Measurements from ENCODE around the gene HIPK2.

Gene HIPK2

GRCh38 chr7:139784648-139785047 lies 6.8 kb upstream of the HIPK2 start:
- no peak for TF ChIP-seq CTCF (conservative IDR thresholded peaks at IDR 0.05; ENCODE audit: low read depth)
- ChIA-PET POLR2A (ENCODE audit: low non-redundant PET) (no interaction called here), CTCF (interaction anchor here (0.6 kb wide), 1 partner anchor 470 kb away, joined by 4 read pairs; no protein-coding TSS in a partner anchor)
- peak; percentile 26 for DNase-seq (ENCODE audit: low spot score)
- H3K27ac ChIP-seq, result no peak overlapping the region

DNA sequence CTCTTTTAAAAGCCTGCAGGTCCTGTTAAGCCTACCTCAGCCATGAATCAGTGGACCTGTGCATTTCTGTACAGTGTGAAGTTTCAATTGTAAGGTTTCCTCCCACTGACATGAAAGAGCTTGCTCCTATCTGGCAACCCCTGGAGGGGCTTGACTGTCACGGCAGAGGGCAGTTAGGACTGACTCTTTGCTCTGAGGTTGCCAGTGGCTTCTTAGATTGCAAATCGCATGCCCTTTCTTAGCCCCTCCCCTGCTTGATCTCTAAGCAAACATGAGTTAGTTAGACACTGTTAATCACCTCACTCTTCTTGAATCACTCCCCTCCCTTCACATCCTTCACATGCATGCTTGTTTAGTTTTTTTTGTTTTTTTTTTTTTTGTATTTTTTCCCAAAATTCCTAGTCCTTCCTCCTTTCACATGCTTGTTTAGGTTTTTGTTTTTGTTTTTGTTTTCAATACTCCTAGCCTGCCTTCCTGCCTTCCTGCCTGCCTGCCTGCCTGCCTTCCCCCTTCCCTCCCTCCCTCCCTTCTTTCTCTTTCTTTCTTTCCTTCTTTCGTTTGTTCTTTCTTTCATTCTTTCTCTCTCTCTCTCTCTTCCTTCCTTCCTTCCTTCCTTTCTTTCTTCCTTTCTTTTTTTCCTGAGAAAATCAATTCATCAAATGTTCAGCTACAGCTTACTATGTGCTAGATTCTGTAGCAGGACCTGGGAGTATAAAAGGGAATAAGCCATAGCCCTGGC lies 6.0 kb upstream of the HIPK2 start:
- DNase-seq (ENCODE audit: low spot score), result peak; percentile 49
- ChIA-PET CTCF (interaction anchor here (0.6 kb wide), 1 partner anchor 470 kb away, joined by 4 read pairs; no protein-coding TSS in a partner anchor), POLR2A (ENCODE audit: low non-redundant PET) (no interaction called here)
- no peak for TF ChIP-seq CTCF (conservative IDR thresholded peaks at IDR 0.05; ENCODE audit: low read depth)
- peak overlapping the region; percentile 36; the same call in 1 of the 2 replicates for H3K27ac ChIP-seq

- no peak overlapping the region for H3K27ac ChIP-seq
- CTCF ChIA-PET, result no interaction called here
- DNase-seq (ENCODE audit: low spot score), result no peak
- TF ChIP-seq CTCF (conservative IDR thresholded peaks at IDR 0.05; ENCODE audit: low read depth), result no peak
- POLR2A ChIA-PET (ENCODE audit: low non-redundant PET), result no interaction called here
Measured at GRCh38 chr7:139782932-139783331, 5.1 kb upstream of the HIPK2 start.

DNA sequence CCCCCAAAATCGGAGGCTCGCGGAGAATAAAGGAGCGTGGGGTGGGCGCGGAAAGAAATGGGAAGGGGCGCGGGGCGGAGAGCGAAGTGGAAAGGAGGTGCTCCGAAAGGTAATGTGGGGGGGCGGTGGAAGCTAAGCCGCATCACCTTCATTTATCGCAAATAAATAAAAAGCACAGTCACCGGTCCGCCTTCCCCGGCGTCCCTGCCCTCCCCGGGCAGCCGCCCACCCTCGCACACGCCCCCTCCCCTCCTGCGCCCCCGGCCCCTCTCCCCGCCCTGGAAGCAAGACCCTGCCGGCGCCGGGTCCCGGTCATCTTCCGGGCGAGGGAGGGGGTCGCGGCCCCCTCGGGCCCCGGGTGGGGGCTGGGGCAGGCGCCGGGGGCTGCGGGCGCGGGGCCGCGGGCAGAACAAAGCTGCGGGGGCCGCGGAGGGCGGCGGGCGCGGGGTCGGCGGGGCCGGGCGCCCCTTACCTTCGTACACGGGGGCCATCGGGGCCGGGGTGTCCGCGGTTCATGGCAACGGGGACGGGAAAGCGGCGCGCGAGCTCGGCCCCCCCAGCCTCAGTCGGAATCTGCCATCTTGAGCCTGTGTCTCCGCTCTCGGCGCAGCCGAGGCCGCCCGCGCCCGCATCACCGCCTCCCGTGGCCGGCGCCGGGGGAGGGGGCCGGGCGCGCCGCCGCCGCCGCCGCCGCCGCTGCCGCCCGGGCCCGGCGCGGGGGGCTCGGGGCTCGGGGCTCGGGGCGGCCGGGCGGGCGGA lies 486 bp downstream of the HIPK2 start:
- POLR2A ChIA-PET (ENCODE audit: low non-redundant PET), result no interaction called here

GRCh38 chr7:139776486-139777132 lies 1.2 kb downstream of the HIPK2 start:
- POLR2A ChIA-PET (ENCODE audit: low non-redundant PET), result no interaction called here
- H3K27ac ChIP-seq, result peak overlapping the region; percentile 96
- DNase-seq (ENCODE audit: low spot score), result peak; percentile 20
- CTCF ChIA-PET, result no interaction called here
- no peak for TF ChIP-seq CTCF (conservative IDR thresholded peaks at IDR 0.05; ENCODE audit: low read depth)

More for the DNA sequence above, 486 bp downstream of the HIPK2 start:
- H3K27ac ChIP-seq, result peak overlapping the region; percentile 96
- DNase-seq (ENCODE audit: low spot score), result peak; percentile 27
- no peak for TF ChIP-seq CTCF (conservative IDR thresholded peaks at IDR 0.05; ENCODE audit: low read depth)
- CTCF ChIA-PET, result no interaction called here

- CTCF ChIA-PET, result no interaction called here
- peak; percentile 61 for DNase-seq (ENCODE audit: low spot score)
- POLR2A ChIA-PET (ENCODE audit: low non-redundant PET), result no interaction called here
- peak; percentile 85 for TF ChIP-seq CTCF (conservative IDR thresholded peaks at IDR 0.05; ENCODE audit: low read depth)
- H3K27ac ChIP-seq, result peak overlapping the region; percentile 47
Measured at GRCh38 chr7:139775829-139776266, 1.9 kb downstream of the HIPK2 start.
